RPMI7951 (cell line): ENCODE results near the gene PLA2G2F. TPM values are rescaled to one million over a fixed set of nuclear protein-coding genes. Genes with fewer than 3 reads are reported as not detected.
A peak's percentile ranks its signal among the peaks of the same experiment; 100 is the strongest.

Experiments used
- DNase-seq: peaks from one replicate; pipeline ENCODE4 v3.0.0-alpha.2; 2012; ENCODE audit warnings: low read depth
- total RNA-seq: library from RNA; depleted of rRNA; stranded (reverse); fragments of >200 nt; shearing (Covaris generic); gene quantifications from 2 replicates; pipeline ENCODE4 v1.2.3, GENCODE V29; 2014; rRNA removed

The PLA2G2F gene
- total RNA-seq, result not detected in 2 replicates

GRCh38 chr1:20138961-20139550 lies at the start of gene PLA2G2F:
TSS of gene PLA2G2F (plus strand) at chr1:20139323. CDS start at chr1:20139428, 105 bp downstream.
- DNase-seq, result no peak

GRCh38 chr1:20089328-20090077 lies 49.6 kb upstream of the PLA2G2F start:
- no peak for DNase-seq

- no peak for DNase-seq
Measured at GRCh38 chr1:20090119-20090518, 49.0 kb upstream of the PLA2G2F start.

GRCh38 chr1:20090641-20091040 lies 48.5 kb upstream of the PLA2G2F start:
- DNase-seq, result no peak

- no peak for DNase-seq
Measured at GRCh38 chr1:20093303-20093702, 45.8 kb upstream of the PLA2G2F start.

GRCh38 chr1:20093940-20094391 lies 45.2 kb upstream of the PLA2G2F start:
- DNase-seq, result no peak

GRCh38 chr1:20095564-20096434 lies 43.3 kb upstream of the PLA2G2F start:
- DNase-seq, result no peak

GRCh38 chr1:20096840-20097447 lies 42.2 kb upstream of the PLA2G2F start:
- DNase-seq, result no peak

- DNase-seq, result peak; percentile 24
Measured at GRCh38 chr1:20099533-20099932, 39.6 kb upstream of the PLA2G2F start.

- peak; percentile 65 for DNase-seq
Measured at GRCh38 chr1:20100632-20101355, 38.3 kb upstream of the PLA2G2F start.

- DNase-seq, result peak; percentile 78
Measured at GRCh38 chr1:20102875-20103274, 36.2 kb upstream of the PLA2G2F start.

GRCh38 chr1:20105856-20106255 lies 33.3 kb upstream of the PLA2G2F start:
- no peak for DNase-seq

- DNase-seq, result no peak
Measured at GRCh38 chr1:20107351-20107750, 31.8 kb upstream of the PLA2G2F start.

- no peak for DNase-seq
Measured at GRCh38 chr1:20107796-20108195, 31.3 kb upstream of the PLA2G2F start.

- DNase-seq, result peak; percentile 81
Measured at GRCh38 chr1:20108366-20109123, 30.6 kb upstream of the PLA2G2F start.

GRCh38 chr1:20109223-20109856 lies 29.8 kb upstream of the PLA2G2F start:
- no peak for DNase-seq

GRCh38 chr1:20110679-20111078 lies 28.4 kb upstream of the PLA2G2F start:
- peak; percentile 93 for DNase-seq

GRCh38 chr1:20111452-20111851 lies 27.7 kb upstream of the PLA2G2F start:
- DNase-seq, result no peak

- DNase-seq, result peak; percentile 58
Measured at GRCh38 chr1:20112279-20113000, 26.7 kb upstream of the PLA2G2F start.
